Endodermal cell (in vitro differentiated cells): ENCODE measurements around the gene ATP6V0D1. TPM values are rescaled to one million over a fixed set of nuclear protein-coding genes. Genes with fewer than 3 reads are reported as not detected.

Source experiments
- DNase-seq: peaks from one replicate; pipeline ENCODE4 v3.0.0-alpha.2; 2017
- H3K27ac ChIP-seq: 2 replicates; pipeline ENCODE4 v1.5.1; 2013; ENCODE audit warnings: mild to moderate bottlenecking, low read depth, low read length, moderate library complexity
- H3K27me3 ChIP-seq: 2 replicates; pipeline ENCODE4 v1.6.1; 2013; ENCODE audit warnings: mild to moderate bottlenecking, low read length, moderate library complexity; ENCODE audit not compliant: insufficient read depth, control insufficient read depth, poor library complexity, severe bottlenecking
- H3K36me3 ChIP-seq: 2 replicates; pipeline ENCODE4 v1.7.0; 2013; ENCODE audit warnings: mild to moderate bottlenecking, low read length, moderate library complexity; ENCODE audit not compliant: control insufficient read depth, insufficient read depth
- H3K4me1 ChIP-seq: one replicate; pipeline ENCODE4 v1.7.0; 2013; ENCODE audit warnings: low read length; ENCODE audit not compliant: control insufficient read depth, insufficient read depth
- H3K4me3 ChIP-seq: 2 replicates; pipeline ENCODE4 v1.5.1; 2013; ENCODE audit warnings: mild to moderate bottlenecking, low read length, moderate library complexity
- H3K9ac ChIP-seq: 2 replicates; pipeline ENCODE4 v1.6.1; 2013; ENCODE audit warnings: mild to moderate bottlenecking, low read length, moderate library complexity; ENCODE audit not compliant: poor library complexity, severe bottlenecking; ENCODE audit errors: extremely low read depth
- H3K9me3 ChIP-seq: 2 replicates; pipeline ENCODE4 v1.6.1; 2013; ENCODE audit warnings: mild to moderate bottlenecking, low read length, moderate library complexity; ENCODE audit not compliant: control insufficient read depth
- H3K27ac Mint-ChIP-seq: 2 replicates; pipeline ENCODE4 v1.8.0; 2020; ENCODE audit warnings: mixed read lengths
- H3K27me3 Mint-ChIP-seq: 2 replicates; pipeline ENCODE4 v1.8.0; 2021; ENCODE audit warnings: mild to moderate bottlenecking, mixed read lengths; ENCODE audit not compliant: insufficient read depth
- H3K36me3 Mint-ChIP-seq: 2 replicates; pipeline ENCODE4 v1.8.0; 2020; ENCODE audit warnings: low read depth, mixed read lengths
- H3K4me1 Mint-ChIP-seq: 2 replicates; pipeline ENCODE4 v1.8.0; 2020; ENCODE audit warnings: mixed read lengths
- H3K4me3 Mint-ChIP-seq: 2 replicates; pipeline ENCODE4 v1.8.0; 2020; ENCODE audit warnings: mild to moderate bottlenecking, moderate library complexity, mixed read lengths
- H3K9me3 Mint-ChIP-seq: 2 replicates; pipeline ENCODE4 v1.8.0; 2020; ENCODE audit warnings: mild to moderate bottlenecking, mixed read lengths
- CTCF ChIP-seq: fragments of 200-600 bp; sonication (generic); conservative IDR thresholded peaks from 2 replicates; pipeline ENCODE4 v1.5.0; 2021; ENCODE audit warnings: antibody characterized with exemption, mild to moderate bottlenecking
- WGBS, 2 experiments: methylation state at CpG; one replicate each; pipeline versions ENCODE4 v1.1.5 to v1.1.7; 2013; ENCODE audit warnings: missing lambda C conversion rate in 2 of 2, mixed read lengths in 1 of 2; ENCODE audit not compliant: insufficient coverage in 1 of 2, insufficient read length in 1 of 2; 5-methylcytosine and 5-hydroxymethylcytosine counted together
- total RNA-seq, 2 donors: library from RNA; stranded (reverse); fragmentation: NEBNext Ultra II Directional in 1 of 2; extraction: Animal tissue kit (Norgen Biotek cat#: 25700) in 1 of 2; gene quantifications; 2 replicates in 1 of 2; 3 replicates in 1 of 2; pipeline ENCODE4 v1.2.1, GENCODE V29; 2021

ATP6V0D1 gene
- total RNA-seq, 2 donors from 2014 or later: 56.0 to 58.3 TPM

DNA sequence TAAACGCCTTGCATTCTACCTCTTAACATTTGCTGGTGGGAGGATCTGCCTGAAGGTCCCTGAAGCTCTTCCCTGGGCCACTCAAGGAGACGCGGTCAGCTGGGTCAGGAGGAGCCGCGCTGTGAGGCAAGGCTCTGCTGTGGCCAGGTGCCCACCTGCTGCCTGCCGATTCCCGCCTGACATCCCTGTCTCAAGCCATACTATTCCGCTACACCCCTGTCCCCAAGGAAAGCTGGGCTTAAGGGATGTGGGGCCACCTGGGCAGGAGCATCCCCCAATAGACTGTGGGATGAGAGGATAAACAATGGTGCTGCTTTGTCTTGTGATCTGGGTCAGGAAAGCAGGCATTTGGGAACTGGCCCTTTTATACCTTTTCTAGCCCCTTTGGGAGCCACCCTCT lies 92.8 kb downstream of the ATP6V0D1 start:
- H3K4me1 Mint-ChIP-seq: no peaks in the 10 kb centered on the region
- H3K27ac ChIP-seq: no peak overlapping the region
- peaks cover 50% of the 10 kb centered on the region for H3K27me3 Mint-ChIP-seq
- TF ChIP-seq CTCF: no peak
- H3K27ac Mint-ChIP-seq: no peak overlapping the region
- H3K4me1 ChIP-seq: peaks cover 5% of the 10 kb centered on the region
- H3K4me3 Mint-ChIP-seq: no peak overlapping the region
- DNase-seq: no peak
- peaks cover 15% of the 10 kb centered on the region for H3K27me3 ChIP-seq
- no peaks in the 10 kb centered on the region for H3K9me3 Mint-ChIP-seq
- no peak overlapping the region for H3K9ac ChIP-seq
- H3K4me3 ChIP-seq: no peak overlapping the region
- no peaks in the 10 kb centered on the region for H3K36me3 Mint-ChIP-seq
- H3K36me3 ChIP-seq: no peaks in the 10 kb centered on the region
- H3K9me3 ChIP-seq: no peaks in the 10 kb centered on the region
- 93 to 96% methylated on average over 5 to 8 of the region's 8 CpGs for WGBS, 2 experiments

Other genes with a start within 250 kb of the ATP6V0D1 start
- gene FHOD1, start 233.7 kb downstream of the ATP6V0D1 start, total RNA-seq: 10 to 100 TPM; 51.7 to 71.9 TPM
- 1 to 10 TPM; 8.9 to 9.0 TPM for gene SLC9A5, start 232.2 kb downstream of the ATP6V0D1 start, total RNA-seq
- 10 to 100 TPM; 10.5 to 12.4 TPM for gene PLEKHG4, start 201.6 kb downstream of the ATP6V0D1 start, total RNA-seq
- gene KCTD19, start 154.4 kb downstream of the ATP6V0D1 start, total RNA-seq: 1 to 10 TPM; 1.2 to 1.3 TPM
- under 1 TPM in 1 of 2 donors, not detected in 1; 0.73 TPM for gene LRRC36, start 154.3 kb downstream of the ATP6V0D1 start, total RNA-seq
- gene TPPP3, start 87.7 kb downstream of the ATP6V0D1 start, total RNA-seq: under 1 TPM; 0.64 to 0.73 TPM
- gene ZDHHC1, start 64.7 kb downstream of the ATP6V0D1 start, total RNA-seq: 10 to 100 TPM in 1 of 2 donors, 1 to 10 TPM in 1; 8.4 to 10.6 TPM
- gene HSD11B2, start 50.0 kb downstream of the ATP6V0D1 start, total RNA-seq: 10 to 100 TPM; 10.4 to 14.7 TPM
- not detected for gene AGRP, start 2.4 kb upstream of the ATP6V0D1 start, total RNA-seq
- gene RIPOR1, start 47.7 kb upstream of the ATP6V0D1 start, total RNA-seq: 10 to 100 TPM; 39.9 to 54.1 TPM
- gene CTCF, start 81.4 kb upstream of the ATP6V0D1 start, total RNA-seq: 10 to 100 TPM; 61.3 to 74.6 TPM
- gene CARMIL2, start 164.0 kb upstream of the ATP6V0D1 start, total RNA-seq: 10 to 100 TPM; 13.6 to 19.8 TPM
- 10 to 100 TPM; 39.3 to 41.5 TPM for gene ACD, start 179.1 kb upstream of the ATP6V0D1 start, total RNA-seq
- gene PARD6A, start 179.8 kb upstream of the ATP6V0D1 start, total RNA-seq: 1 to 10 TPM; 2.6 to 3.7 TPM
- gene ENKD1, start 185.6 kb upstream of the ATP6V0D1 start, total RNA-seq: 10 to 100 TPM; 19.0 to 21.2 TPM
- gene C16orf86, start 185.7 kb upstream of the ATP6V0D1 start, total RNA-seq: 1 to 10 TPM; 3.6 to 4.7 TPM
- gene GFOD2, start 238.2 kb upstream of the ATP6V0D1 start, total RNA-seq: 10 to 100 TPM; 18.2 to 21.2 TPM